HUES48 (cell line): ENCODE results near the gene ARHGEF7.

ENCODE experiments used
- H3K27ac ChIP-seq: one replicate; pipeline ENCODE4 v1.7.0; 2013; ENCODE audit warnings: low read depth, low read length, inconsistent platforms
- H3K27me3 ChIP-seq: 2 replicates; pipeline ENCODE4 v1.6.1; 2013; ENCODE audit warnings: mild to moderate bottlenecking, low read length; ENCODE audit not compliant: control insufficient read depth, insufficient read depth
- H3K36me3 ChIP-seq: 2 replicates; pipeline ENCODE4 v1.6.1; 2013; ENCODE audit warnings: low read length; ENCODE audit not compliant: control insufficient read depth, insufficient read depth
- H3K4me1 ChIP-seq: 2 replicates; pipeline ENCODE4 v1.6.1; 2013; ENCODE audit warnings: mild to moderate bottlenecking, low read length; ENCODE audit not compliant: control insufficient read depth, insufficient read depth
- H3K4me3 ChIP-seq: 2 replicates; pipeline ENCODE4 v1.5.1; 2013; ENCODE audit warnings: mild to moderate bottlenecking, low read depth, low read length
- H3K9ac ChIP-seq: 2 replicates; pipeline ENCODE4 v1.6.1; 2013; ENCODE audit warnings: mild to moderate bottlenecking, low read depth, low read length, moderate library complexity
- H3K9me3 ChIP-seq: 2 replicates; pipeline ENCODE4 v1.6.1; 2013; ENCODE audit warnings: low read length; ENCODE audit not compliant: control insufficient read depth, insufficient read depth

Gene ARHGEF7

DNA sequence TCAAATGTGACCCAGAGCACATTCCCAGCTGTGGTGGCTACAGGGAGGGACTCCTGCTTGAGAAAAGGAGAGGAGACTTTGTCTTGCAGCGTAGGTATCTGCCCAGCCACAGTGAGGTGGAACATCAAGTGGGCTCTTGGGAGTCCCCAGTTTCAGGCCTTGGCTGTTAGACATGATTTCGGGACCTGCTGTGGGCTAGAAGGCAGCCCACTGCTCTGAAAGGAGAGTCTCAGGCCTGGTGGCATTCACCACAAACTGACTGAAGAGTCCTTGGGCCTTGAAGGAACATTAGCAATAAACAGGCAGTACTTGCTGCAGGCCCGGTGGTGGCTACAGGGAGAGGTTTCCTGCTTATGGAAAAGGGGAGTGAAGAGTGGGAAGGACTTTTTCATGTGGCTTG is 143.5 kb downstream of the ARHGEF7 start:
- no peaks in the 10 kb centered on the region for H3K4me1 ChIP-seq
- peaks cover 33% of the 10 kb centered on the region for H3K36me3 ChIP-seq
- H3K27me3 ChIP-seq, result no peaks in the 10 kb centered on the region
- H3K9me3 ChIP-seq, result no peaks in the 10 kb centered on the region
- no peak overlapping the region for H3K4me3 ChIP-seq
- no peak overlapping the region for H3K27ac ChIP-seq
- no peak overlapping the region for H3K9ac ChIP-seq

DNA sequence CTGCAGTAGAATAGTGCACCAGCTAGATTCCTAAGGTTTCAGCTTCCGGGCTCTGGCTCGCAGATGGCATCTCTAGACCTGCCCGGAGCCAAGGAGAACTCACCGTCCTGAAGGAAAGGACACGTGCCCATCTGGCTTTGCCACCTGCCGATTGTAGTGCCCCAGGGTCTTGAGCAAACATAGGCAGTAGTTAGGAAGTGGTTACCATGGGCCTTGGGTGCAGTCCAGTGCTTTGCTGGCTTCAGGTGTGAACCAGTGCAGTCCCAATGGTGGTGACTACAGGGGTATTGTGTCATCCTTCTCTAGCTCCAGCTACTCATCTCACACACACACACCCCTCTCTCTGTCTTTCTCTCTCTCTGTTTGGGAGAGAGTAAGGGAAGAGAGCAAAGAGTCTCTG is 143.9 kb downstream of the ARHGEF7 start:
- Histone ChIP-seq H3K36me3 (peaks cover 30% of the 10 kb centered on the region), H3K4me3 (no peak overlapping the region), H3K27me3 (no peaks in the 10 kb centered on the region), H3K9ac (no peak overlapping the region), H3K4me1 (no peaks in the 10 kb centered on the region), H3K27ac (no peak overlapping the region), H3K9me3 (no peaks in the 10 kb centered on the region)

DNA sequence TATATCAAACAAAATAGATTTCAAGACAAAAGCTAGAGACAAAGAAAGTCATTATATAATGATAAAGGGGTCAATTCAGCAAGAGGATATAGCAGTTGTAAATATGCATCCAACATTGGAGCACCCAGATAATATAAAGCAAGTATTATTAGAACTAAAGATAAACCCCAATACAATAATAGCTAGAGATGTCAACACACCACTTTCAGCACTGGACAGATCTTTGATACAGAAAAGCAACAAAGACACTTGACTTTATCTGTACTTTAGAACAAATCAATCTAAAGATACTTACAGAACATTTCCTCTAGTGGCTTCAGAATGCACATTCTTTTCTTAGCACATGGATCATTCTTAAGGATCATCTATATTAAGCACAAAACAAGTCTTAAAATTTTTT is 146.2 kb downstream of the ARHGEF7 start:
- H3K27ac ChIP-seq, result no peak overlapping the region
- H3K9me3 ChIP-seq, result no peaks in the 10 kb centered on the region
- H3K4me1 ChIP-seq, result peaks cover 11% of the 10 kb centered on the region; the same call in 1 of the 2 replicates
- H3K4me3 ChIP-seq, result no peak overlapping the region
- H3K27me3 ChIP-seq, result no peaks in the 10 kb centered on the region
- no peak overlapping the region for H3K9ac ChIP-seq
- H3K36me3 ChIP-seq, result peaks cover 20% of the 10 kb centered on the region

DNA sequence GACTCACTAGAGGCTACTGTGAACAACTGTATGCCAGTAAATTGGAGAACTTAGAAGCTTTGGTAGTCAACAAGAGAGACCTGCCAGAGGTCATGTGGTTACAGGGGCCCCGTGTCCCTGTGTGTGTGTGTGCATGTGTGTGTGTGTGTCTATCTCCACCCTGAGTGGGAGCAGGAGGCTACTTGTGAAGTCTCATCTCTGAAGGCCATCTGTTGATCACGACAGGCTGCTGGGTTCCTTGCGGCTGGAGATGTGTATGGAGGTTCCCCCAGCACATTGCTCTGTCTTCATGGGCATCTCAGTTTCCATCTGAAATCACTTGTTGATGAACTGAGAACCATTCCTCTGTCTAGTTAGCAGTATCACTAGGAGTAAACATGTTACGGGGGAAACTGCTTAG is 147.2 kb downstream of the ARHGEF7 start:
- Histone ChIP-seq H3K27ac (no peak overlapping the region), H3K4me1 (peaks cover 11% of the 10 kb centered on the region; the same call in 1 of the 2 replicates), H3K4me3 (no peak overlapping the region), H3K9ac (no peak overlapping the region), H3K9me3 (no peaks in the 10 kb centered on the region), H3K27me3 (no peaks in the 10 kb centered on the region), H3K36me3 (peaks cover 21% of the 10 kb centered on the region)

DNA sequence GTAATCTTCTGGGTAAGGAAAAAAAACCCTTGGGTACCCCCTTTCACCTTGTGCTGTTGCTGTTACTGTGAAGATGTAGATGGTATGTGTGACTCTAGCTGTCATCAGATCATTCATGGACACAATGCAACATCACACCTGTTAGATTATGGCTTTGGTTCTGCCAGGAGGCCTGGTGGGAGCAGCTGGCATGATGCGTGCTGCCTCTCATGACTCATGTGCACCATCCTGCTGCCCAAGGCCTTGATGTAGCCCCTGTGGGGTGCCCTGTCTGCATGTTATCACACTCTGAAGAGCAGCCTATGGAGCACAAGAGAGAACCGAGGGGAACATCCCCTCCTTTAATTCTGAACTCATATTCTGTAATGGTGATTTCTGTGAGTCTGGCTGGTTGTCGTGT is 147.6 kb downstream of the ARHGEF7 start:
- Histone ChIP-seq H3K4me3 (no peak overlapping the region), H3K27me3 (no peaks in the 10 kb centered on the region), H3K9me3 (no peaks in the 10 kb centered on the region), H3K27ac (no peak overlapping the region), H3K4me1 (peaks cover 11% of the 10 kb centered on the region; the same call in 1 of the 2 replicates), H3K36me3 (peaks cover 21% of the 10 kb centered on the region), H3K9ac (no peak overlapping the region)

DNA sequence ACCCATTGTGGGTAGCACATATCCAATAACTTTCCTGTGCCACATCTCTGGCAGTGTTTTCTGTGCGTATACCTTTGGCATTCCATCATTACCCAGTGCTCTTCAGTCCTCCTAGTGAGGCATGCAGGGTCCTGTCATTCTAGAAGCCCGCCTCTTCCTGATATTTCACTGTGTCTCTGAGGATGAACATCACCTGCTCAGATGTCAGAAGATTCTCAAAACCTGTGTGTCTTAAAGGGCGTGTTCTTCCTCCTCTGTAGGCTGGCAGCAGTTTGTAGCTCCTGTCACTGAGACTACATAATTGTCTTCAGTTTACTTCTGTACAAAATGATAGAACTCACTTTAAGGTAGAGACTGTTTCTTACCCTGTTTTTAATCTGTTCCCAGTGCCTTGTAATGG is 148.5 kb downstream of the ARHGEF7 start:
- no peaks in the 10 kb centered on the region for H3K27me3 ChIP-seq

DNA sequence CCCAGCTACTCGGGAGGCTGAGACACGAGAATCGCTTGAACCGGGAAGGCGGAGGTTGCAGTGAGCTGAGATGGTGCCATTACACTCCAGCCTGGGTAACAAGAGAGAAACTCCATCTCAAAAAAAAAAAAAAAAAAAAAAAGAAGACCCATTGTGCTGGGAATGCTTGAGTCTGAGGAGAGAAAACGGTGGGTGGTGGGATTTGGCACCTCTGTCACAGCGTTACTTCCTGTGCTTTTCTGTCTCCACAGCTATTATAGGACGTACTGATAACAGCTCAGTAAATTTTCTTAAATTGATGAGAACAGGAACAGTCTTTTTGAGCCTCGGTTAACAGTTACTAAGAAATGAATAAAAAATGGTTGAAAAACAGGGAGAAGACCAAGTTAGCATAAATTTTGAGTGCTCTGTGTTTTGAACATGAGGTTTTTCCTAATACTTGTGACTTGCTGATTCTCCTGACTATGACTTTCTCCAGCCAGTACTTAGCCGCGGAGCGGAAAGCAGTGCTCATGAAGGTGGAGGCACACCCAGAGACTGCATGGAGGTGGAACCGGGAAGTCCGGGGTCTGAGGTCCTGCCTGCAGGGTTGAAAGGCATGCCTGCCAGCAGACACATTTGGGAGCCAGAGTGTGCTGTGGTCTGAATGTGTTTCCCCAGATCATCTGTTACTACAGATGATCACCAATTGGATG is 150.0 kb downstream of the ARHGEF7 start:
- H3K4me1 ChIP-seq, result peaks cover 11% of the 10 kb centered on the region; the same call in 1 of the 2 replicates
- H3K9me3 ChIP-seq, result no peaks in the 10 kb centered on the region
- H3K27ac ChIP-seq, result peak overlapping the region; percentile 56
- H3K27me3 ChIP-seq, result no peaks in the 10 kb centered on the region
- no peak overlapping the region for H3K9ac ChIP-seq
- H3K4me3 ChIP-seq, result no peak overlapping the region
- peaks cover 30% of the 10 kb centered on the region for H3K36me3 ChIP-seq

More for the DNA sequence above, 148.5 kb downstream of the ARHGEF7 start:
- Histone ChIP-seq H3K9me3 (no peaks in the 10 kb centered on the region), H3K9ac (no peak overlapping the region), H3K36me3 (peaks cover 22% of the 10 kb centered on the region), H3K4me3 (no peak overlapping the region), H3K27ac (no peak overlapping the region), H3K4me1 (peaks cover 11% of the 10 kb centered on the region; the same call in 1 of the 2 replicates)

DNA sequence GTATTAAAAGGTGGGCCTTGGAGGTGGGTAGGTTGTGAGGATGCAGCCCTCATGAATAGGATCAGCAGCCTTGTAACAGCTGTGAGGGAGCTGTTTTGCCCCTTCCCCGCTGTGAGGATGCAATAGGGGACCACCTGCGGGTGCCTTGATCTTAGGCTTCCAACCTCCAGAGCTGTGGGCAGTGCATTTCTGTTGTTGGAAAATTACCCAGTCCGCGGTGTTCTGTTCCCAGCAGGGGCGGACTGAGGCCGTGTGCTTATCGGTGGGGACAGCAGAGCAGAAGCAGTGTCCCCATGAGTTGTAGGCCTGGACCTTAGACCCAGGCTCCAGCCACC is 150.6 kb downstream of the ARHGEF7 start:
- peak overlapping the region; percentile 56 for H3K27ac ChIP-seq
- no peaks in the 10 kb centered on the region for H3K27me3 ChIP-seq
- H3K9ac ChIP-seq, result no peak overlapping the region
- peaks cover 11% of the 10 kb centered on the region; the same call in 1 of the 2 replicates for H3K4me1 ChIP-seq
- H3K36me3 ChIP-seq, result peaks cover 35% of the 10 kb centered on the region
- H3K9me3 ChIP-seq, result no peaks in the 10 kb centered on the region
- H3K4me3 ChIP-seq, result no peak overlapping the region

DNA sequence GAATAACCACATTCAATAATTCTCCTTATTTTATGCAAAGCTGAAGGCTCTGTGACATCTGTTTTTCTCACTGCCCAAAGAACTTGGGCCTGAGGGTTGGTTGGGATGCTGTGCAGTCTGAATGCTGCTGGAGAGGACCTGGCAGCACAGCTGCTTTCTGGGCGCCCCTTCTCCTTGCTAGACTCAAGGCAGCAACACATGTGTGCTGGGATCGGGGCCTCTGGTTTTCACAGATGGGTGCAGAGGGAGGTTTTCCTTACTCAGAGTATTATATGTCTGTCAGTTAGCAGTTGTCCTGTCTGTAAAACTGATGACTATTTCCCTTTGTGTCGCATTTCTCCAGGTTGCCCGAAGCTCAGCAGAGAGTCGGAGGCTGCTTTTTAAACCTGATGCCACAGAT is 152.1 kb downstream of the ARHGEF7 start:
- H3K4me1 ChIP-seq, result peaks cover 11% of the 10 kb centered on the region; the same call in 1 of the 2 replicates
- no peak overlapping the region for H3K4me3 ChIP-seq
- no peak overlapping the region for H3K27ac ChIP-seq
- no peaks in the 10 kb centered on the region for H3K27me3 ChIP-seq
- peaks cover 41% of the 10 kb centered on the region for H3K36me3 ChIP-seq
- H3K9me3 ChIP-seq, result no peaks in the 10 kb centered on the region
- H3K9ac ChIP-seq, result no peak overlapping the region

DNA sequence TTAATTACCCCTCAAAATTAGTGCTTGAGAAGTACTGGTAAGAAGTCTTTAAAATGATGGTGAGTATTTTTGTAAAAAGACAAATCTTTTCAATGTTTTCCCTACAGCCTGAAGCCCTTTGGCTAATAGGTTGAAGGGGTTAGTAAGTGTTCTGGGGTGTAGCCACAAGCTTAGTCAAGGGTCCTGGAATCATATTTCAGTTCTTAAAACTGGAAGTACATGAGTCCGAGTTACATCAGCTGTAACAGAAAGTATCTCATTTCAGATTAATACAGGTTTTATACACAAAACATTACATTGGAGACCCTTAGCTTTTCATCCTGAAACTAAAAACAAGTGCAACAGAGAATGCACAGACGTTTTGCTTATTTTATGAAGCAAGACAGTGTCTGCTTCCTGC is 152.7 kb downstream of the ARHGEF7 start:
- peaks cover 11% of the 10 kb centered on the region; the same call in 1 of the 2 replicates for H3K4me1 ChIP-seq
- no peak overlapping the region for H3K9ac ChIP-seq
- H3K36me3 ChIP-seq, result peaks cover 42% of the 10 kb centered on the region
- no peak overlapping the region for H3K4me3 ChIP-seq
- no peaks in the 10 kb centered on the region for H3K27me3 ChIP-seq
- H3K27ac ChIP-seq, result no peak overlapping the region
- no peaks in the 10 kb centered on the region for H3K9me3 ChIP-seq

DNA sequence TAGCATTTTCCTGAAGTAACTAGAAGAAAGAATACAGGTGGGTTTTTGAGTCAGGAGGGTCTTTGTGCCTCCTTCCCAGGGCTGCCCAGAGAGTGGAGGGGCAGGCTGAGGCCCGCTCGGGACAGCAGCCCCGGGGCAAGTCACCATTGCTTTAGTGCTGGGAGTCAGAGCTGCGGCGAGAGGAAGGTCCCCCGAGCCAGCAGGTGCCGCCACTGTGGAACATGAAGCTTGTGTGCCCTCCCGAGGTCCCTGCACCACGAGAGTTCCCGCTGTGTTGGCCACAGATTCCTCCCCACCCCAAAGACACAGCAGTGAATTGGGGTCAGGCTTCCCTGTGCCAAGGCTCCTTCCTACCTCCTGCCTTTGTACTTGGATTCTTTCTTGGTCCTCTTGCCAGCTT is 154.4 kb downstream of the ARHGEF7 start:
- H3K9me3 ChIP-seq, result no peaks in the 10 kb centered on the region
- no peak overlapping the region for H3K4me3 ChIP-seq
- peaks cover 11% of the 10 kb centered on the region; the same call in 1 of the 2 replicates for H3K4me1 ChIP-seq
- H3K36me3 ChIP-seq, result peaks cover 59% of the 10 kb centered on the region
- H3K9ac ChIP-seq, result no peak overlapping the region
- no peak overlapping the region for H3K27ac ChIP-seq
- no peaks in the 10 kb centered on the region for H3K27me3 ChIP-seq
